Esophagus squamous epithelium (tissue), 4 donors: ENCODE measurements around the gene CTTN.

Experiments used
- CTCF ChIP-seq, 6 experiments: fragments of 450-650 bp in 4 of 6; fragments of 200-600 bp in 2 of 6; sonication (generic) in 2 of 6; IDR thresholded peaks; one replicate each; pipeline ENCODE4 v1.5.1; 2016 to 2019; ENCODE audit warnings: antibody characterized with exemption in 6 of 6, mild to moderate bottlenecking in 4 of 6, moderate library complexity in 4 of 6
- POLR2A ChIP-seq, 4 donors: fragments of 450-650 bp; IDR thresholded peaks; one replicate each; pipeline ENCODE4 v1.6.1; 2017; ENCODE audit warnings: antibody characterized with exemption in 4 of 4, mild to moderate bottlenecking in 4 of 4, moderate library complexity in 3 of 4

GRCh38 chr11:70419307-70420007, 21.1 kb downstream of the CTTN start:
- TF ChIP-seq CTCF (IDR thresholded peaks at IDR 0.05) (no peak), POLR2A (IDR thresholded peaks at IDR 0.05) (no peak)
